Kidney tubule cell (primary cell): ENCODE measurements around the gene CFAP74.
"Not testable (repeated sequence)": the region's sequence is repeated elsewhere in the genome, so short reads cannot be mapped to it uniquely, and the experiment has no call there.

Experiments used
- DNase-seq: peaks from one replicate; pipeline ENCODE4 v3.0.0-alpha.2; 2018; ENCODE audit warnings: low spot score

Gene CFAP74

DNA sequence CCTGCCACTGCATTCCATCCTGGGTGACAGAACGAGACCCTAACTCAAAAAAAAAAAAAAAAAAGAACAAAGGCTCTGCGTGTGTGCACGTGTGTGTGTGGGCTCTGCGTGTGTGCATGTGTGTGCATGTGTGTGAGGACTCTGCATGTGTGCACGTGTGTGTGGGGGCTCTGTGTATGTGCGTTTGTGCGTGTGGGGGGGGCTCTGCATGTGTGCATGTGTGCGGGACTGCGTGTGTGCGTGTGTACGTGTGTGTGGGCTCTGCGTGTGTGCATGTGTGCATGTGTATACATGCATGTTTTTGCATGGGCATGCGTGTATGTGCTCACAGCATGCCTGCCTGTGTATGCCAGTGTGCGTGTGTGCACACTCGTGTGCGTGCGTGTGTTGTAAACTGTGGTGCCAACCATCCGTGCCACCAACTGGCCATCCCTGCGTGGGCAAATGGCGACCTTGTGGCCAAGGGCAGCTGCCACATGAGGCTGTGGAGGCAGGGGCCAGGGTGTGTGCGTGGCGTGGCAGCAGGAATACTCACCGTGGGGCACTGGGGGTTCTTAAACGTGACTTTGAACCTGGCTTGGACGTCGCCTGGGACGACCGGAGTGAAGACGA is 57.7 kb downstream of the CFAP74 start:
- no peak for DNase-seq

- peak; percentile 48 for DNase-seq
Observed at GRCh38 chr1:1943834-1944570, 59.6 kb downstream of the CFAP74 start.

DNA sequence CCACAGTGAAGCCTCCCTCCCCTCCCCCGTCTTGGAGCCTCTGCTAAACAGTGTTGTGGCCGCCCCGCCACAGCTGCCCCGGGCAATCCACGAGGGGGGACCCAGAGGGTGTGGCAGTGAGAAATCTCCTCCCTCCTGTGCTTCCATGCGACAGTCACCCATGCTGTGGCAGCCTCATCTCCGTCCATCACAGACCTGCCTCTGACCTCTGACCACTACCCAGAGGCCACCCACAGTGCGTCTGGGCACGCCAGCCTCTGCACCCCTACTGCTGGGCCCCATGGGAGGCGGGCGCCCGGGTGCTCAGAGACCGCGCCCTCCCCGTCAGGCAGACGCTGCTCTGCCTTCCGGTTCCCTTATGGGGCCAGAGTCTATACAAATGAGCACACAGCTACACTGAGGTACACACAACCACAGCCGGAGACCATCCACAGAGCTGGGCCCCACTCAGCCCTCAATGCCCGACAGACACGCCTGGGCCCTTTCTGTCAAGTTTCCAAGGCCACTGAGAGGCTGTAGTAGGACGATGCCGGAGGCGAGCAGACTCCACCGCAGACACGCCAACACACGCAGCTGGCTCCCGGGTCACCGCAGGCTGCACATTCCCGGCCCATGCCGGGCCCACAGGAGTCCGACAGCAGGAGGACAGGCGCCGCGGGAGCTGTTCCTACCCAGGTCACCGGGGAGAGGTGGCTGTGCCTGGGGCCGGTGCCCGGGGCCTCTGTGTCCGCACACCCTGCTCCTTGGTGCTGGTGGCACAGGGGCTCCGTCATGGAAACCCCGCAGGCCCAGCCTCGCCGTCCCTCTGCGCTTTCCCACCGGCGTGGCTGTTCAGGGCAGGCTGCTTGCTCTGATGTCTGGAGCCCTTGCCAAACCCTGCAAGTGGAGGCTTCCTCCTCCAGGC is 60.6 kb downstream of the CFAP74 start:
- DNase-seq: no peak

GRCh38 chr1:1941868-1942752 is 61.5 kb downstream of the CFAP74 start:
- no peak for DNase-seq

GRCh38 chr1:1941211-1941841 is 62.3 kb downstream of the CFAP74 start:
- no peak for DNase-seq

- no peak for DNase-seq
Observed at GRCh38 chr1:1940123-1940425, 63.5 kb downstream of the CFAP74 start.

GRCh38 chr1:1939296-1940122 is 64.1 kb downstream of the CFAP74 start:
- DNase-seq: no peak

DNA sequence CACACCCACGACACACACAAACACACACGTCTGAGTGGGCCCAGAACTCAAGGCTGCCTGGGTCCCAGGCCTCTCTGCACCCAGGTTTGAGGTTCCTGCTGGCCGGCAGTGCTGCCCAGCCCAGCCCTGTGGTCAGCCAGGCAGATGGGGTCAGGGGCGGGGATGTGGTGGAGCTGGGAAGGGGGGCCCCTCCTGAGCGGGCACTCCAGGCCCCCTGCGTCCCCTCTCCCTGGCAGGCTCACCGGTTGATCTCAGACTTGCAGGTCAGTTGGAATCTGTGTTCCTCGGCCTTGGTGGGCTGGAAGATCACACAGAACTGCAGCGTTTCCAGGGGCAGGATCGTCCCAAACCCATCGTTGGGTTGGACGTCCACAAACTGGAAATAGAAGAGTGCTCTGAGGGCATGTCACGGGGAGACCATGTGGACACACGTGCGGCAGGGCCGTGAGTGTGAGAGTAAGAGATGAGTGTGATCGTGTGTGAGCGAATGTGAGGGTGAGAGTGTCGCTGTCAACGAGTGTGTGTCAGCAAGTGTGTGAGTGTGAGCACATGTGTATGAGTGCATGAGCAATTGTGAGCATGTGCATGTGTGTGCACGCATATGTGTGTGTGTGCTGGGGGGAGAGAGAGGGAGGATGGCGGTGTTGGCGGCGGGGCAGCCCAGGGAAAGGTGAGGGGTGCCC is 64.8 kb downstream of the CFAP74 start:
- no peak for DNase-seq

- DNase-seq: no peak
Observed at GRCh38 chr1:1938276-1938573, 65.4 kb downstream of the CFAP74 start.

DNA sequence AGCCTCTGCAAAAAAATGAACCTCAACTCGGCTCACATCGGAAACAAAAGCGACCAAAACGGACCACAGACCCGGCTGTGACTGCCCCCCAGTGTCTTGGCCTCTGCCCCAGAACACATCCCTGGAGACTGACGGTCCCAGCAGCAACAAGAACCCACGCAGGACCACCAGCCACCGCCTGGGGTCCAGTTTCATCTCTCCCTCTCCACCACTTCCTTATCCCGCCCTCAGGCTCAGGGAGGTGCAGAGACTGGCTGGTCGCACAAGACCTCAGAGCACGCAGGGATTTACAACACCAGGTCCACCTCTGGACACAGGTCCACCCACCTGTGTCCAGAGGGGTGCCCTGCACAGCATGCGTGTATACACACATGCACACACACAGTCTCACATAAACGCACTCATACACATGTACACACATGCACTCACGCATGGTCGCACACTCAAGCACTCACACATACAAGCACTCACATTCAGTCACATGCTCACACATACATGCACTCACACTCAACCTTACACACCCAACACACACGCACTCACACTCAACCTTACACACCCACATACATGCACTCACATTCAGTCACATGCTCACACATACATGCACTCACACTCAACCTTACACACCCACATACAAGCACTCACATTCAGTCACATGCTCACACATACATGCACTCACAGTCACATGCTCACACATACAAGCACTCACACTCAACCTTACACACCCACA is 65.9 kb downstream of the CFAP74 start:
- no peak for DNase-seq

- DNase-seq: no peak
Observed at GRCh38 chr1:1937061-1937460, 66.5 kb downstream of the CFAP74 start.

DNA sequence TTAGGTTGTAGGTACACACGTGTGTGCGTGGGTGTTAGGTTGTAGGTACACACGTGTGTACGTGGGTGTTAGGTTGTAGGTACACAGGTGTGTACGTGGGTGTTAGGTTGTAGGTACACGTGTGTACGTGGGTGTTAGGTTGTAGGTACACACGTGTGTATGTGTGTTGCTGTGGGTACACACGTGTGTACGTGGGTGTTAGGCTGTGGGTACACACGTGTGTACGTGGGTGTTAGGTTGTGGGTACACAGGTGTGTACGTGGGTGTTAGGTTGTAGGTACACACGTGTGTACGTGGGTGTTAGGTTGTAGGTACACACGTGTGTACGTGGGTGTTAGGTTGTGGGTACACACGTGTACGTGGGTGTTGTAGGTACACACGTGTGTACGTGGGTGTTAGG is 68.7 kb downstream of the CFAP74 start:
- not testable (repeated sequence) for DNase-seq

DNA sequence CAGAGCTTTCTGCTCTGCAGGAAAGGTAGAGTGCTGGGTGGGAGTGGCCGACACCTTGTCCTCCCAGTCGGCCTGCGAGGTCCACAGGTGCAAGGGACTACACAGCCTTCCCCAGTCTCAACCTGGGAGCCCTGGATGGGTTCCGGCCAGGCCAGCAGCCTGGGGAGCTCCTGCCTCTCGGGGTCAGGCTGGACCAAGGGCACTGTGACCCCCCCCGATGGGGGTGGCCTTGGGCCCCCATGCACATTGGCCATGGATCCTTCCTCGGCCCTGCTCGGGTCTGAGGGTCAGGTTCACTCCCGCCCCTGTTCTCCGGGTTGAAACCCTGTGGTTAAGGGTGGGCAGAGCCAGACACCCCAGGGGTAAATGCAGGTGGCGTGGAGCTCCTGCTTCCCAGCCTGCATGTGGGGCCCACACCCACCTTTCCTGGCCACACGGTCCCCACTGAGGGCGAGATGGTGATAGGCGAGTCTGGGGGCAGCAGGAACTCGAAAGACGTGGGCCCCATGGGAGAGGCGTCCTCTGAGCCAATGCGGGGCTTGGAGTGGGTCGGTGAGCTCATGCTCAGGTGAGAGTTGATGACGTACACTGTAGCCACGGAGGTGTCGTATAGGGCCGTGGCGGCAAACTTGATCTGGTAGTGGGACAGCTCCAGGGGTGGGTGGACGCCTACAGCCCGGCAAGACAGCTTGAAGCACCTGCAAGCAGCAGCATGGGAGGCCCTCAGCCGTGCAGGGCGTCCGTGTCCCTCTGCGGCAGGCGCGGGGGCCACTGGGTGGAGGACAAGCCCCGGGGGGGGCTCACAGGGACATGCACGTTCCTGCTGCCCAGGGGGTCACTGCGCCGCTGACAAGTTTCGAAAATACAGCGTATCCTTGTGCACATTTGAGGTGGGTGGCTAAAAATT is 73.7 kb downstream of the CFAP74 start:
- DNase-seq: no peak

- DNase-seq: no peak
Observed at GRCh38 chr1:1929102-1929638, 74.4 kb downstream of the CFAP74 start.

DNA sequence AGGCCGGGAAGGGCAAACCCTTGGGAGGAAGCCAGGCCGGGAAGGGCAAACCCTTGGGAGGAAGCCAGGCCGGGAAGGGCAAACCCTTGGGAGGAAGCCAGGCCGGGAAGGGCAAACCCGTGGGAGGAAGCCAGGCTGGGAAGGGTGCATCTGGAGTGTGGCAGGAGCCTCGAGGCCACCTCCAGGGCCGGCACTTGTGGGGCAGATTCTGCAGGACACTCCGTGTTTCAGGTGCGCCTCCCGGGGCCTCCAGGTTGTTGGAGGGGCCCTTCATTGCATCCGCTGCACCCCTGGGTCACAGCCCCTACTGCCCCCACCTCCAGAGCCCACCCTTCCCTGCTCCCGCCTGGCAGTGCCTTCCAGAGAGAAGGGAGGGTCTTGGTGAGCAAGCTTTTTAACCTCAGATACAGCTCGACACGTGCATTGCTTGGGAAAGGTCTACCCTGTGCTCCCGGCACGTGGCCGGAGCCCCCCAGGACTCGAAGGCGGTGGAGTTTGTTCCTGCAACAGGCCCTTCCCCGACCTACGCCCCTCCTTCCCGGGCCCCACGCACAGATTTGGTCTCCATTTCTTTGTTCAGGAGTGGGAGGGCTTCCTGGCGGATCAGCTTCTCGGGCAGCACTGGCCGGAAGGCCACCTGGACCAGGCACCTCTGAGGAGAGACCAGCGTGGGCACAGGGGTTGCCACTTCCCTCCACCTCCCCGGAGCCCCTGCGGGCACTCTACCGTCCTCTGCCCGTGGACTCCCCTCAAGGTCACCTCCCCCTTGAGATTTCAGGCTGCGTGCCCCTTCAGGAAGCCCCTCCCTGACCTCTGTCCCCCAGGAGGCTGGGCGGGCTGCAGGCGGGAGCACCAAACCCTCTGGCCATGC is 75.1 kb downstream of the CFAP74 start:
- DNase-seq: no peak

GRCh38 chr1:1927751-1928150 is 75.8 kb downstream of the CFAP74 start:
- DNase-seq: no peak
